Gastroesophageal sphincter (tissue), 3 donors: ENCODE results near the gene SUPT7L.

Experiments used
- EP300 ChIP-seq: sonication (generic); formaldehyde crosslinking; IDR thresholded peaks from one replicate; pipeline ENCODE4 v1.6.1; 2017; ENCODE audit warnings: antibody characterized with exemption, mild to moderate bottlenecking
- POLR2A ChIP-seq, 2 donors: fragments of 450-650 bp; IDR thresholded peaks; one replicate each; pipeline ENCODE4 v1.6.1; 2017; ENCODE audit warnings: antibody characterized with exemption in 2 of 2, mild to moderate bottlenecking in 2 of 2, moderate library complexity in 1 of 2
- POLR2AphosphoS5 ChIP-seq: sonication (generic); formaldehyde crosslinking; IDR thresholded peaks from one replicate; pipeline ENCODE4 v1.6.1; 2017; ENCODE audit warnings: antibody characterized with exemption
- TF ChIP-seq, protein P1 (sequence below), 4 experiments: fragments of 200-600 bp in 2 of 4; fragments of 450-650 bp in 2 of 4; sonication (generic) in 1 of 4; IDR thresholded peaks; one replicate each; pipeline ENCODE4 v1.5.1; 2017 to 2019; ENCODE audit warnings: antibody characterized with exemption in 4 of 4, mild to moderate bottlenecking in 2 of 4, moderate library complexity in 2 of 4

DNA sequence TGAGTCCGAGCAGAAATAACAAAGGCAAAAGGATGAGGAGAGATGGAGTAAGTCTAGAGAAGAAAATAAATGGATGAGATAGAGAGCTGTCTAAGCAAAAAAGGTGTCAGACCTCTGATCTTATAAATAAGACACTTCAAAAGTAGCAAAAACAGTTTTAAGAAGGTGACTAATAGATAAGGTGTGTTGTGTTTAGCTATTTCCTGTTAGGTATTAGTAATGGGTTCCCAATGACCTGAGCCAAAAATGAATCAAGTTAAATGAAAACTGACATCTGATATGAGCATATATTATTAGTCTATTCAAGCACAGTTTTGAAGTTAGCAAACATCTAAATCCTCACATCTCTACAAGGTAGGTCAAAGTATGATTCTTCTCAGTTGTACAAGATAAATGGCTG lies 10.6 kb downstream of the SUPT7L start:
- TF ChIP-seq, protein P1, sequence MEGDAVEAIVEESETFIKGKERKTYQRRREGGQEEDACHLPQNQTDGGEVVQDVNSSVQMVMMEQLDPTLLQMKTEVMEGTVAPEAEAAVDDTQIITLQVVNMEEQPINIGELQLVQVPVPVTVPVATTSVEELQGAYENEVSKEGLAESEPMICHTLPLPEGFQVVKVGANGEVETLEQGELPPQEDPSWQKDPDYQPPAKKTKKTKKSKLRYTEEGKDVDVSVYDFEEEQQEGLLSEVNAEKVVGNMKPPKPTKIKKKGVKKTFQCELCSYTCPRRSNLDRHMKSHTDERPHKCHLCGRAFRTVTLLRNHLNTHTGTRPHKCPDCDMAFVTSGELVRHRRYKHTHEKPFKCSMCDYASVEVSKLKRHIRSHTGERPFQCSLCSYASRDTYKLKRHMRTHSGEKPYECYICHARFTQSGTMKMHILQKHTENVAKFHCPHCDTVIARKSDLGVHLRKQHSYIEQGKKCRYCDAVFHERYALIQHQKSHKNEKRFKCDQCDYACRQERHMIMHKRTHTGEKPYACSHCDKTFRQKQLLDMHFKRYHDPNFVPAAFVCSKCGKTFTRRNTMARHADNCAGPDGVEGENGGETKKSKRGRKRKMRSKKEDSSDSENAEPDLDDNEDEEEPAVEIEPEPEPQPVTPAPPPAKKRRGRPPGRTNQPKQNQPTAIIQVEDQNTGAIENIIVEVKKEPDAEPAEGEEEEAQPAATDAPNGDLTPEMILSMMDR (IDR thresholded peaks at IDR 0.05), result no peak
- no peak for TF ChIP-seq POLR2AphosphoS5
- TF ChIP-seq POLR2A (IDR thresholded peaks at IDR 0.05), result no peak
- no peak for TF ChIP-seq EP300
